GM21360 (cell line): ENCODE results near the gene SLF2.
"Not testable (repeated sequence)": the region's sequence is repeated elsewhere in the genome, so short reads cannot be mapped to it uniquely, and the experiment has no call there.

Experiments
- ATAC-seq: cut with Tn5 transposase; IDR thresholded peaks from one replicate; pipeline ENCODE4 v1.9.1; 2021; ENCODE audit warnings: mild to moderate bottlenecking, moderate library complexity; ENCODE audit not compliant: unreplicated experiment

The SLF2 gene

DNA sequence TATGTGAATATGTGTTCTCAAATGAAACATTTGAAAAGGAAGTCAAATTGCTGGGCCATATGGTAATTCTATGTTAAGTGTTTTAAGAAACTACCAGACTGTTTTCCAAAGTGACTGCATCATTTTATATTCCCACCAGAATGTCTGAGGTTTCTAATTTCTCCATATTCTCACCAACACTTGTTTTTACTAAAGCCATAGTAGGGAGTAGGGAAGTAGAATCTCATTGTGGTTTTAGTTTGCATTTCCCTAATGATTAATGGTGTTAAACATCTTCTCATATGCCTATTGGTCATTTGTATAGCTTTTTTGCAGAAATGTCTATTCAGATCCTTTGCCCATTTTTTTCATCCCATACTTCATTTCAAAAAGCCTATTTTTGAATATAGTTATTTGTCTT lies 47.5 kb downstream of the SLF2 start:
- no peak for ATAC-seq

DNA sequence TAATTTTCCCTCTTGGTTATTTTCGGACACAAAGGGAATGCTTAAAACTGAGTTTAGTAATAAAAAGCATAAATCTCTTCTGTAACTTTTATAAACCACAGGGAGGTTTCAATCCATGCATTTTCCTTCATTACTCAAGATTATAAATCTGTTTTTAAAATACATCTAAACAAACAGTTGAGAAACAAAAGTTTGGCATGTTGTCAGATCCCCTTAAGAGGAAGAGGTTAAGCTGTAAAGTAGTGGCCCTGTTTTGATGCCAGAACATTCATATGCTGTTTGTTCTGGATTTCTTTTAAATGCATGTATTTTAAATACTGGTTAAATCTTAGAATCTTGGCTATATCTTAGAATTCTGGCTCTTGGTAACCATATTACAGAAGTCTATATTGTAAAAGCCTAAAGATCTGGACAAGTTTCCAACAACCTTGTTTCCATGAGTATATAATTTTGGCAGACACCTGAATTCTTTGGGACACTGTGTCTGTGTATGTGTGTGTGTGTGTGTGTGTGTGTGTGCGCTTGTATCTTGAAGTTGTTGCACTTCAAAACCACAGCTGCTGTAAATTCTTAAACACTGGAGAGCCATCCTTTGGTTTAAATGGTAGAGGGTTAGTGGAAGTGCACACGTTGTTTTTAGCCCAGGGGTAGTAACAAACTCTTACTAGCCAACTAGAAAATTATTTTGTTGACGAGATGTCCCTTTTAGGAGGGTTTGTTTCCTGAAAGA lies 49.8 kb downstream of the SLF2 start:
- no peak for ATAC-seq

DNA sequence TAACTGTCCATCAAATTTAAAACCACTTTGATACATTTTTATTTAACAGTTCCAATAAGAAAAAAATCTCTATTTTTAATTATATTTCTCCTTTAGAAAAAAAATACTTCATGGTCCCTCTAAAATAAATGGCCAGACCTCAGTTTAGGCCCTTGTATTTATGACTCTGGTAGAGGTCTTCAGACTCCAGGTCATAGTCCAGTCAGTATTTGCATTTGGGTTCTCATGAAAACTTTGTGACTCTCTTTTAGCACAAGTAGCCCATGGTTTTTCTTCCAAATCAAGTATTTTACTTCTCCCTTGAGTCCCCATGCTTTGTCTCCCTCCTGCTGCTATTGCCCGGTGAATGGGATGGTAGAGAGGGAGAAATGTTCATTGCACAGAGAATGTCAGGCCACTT lies 51.1 kb downstream of the SLF2 start:
- ATAC-seq: no peak

GRCh38 chr10:100965820-100966219 lies 53.1 kb downstream of the SLF2 start:
- no peak for ATAC-seq

GRCh38 chr10:100966887-100967286 lies 54.1 kb downstream of the SLF2 start:
- no peak for ATAC-seq

GRCh38 chr10:100967332-100967731 lies 54.6 kb downstream of the SLF2 start:
- no peak for ATAC-seq

DNA sequence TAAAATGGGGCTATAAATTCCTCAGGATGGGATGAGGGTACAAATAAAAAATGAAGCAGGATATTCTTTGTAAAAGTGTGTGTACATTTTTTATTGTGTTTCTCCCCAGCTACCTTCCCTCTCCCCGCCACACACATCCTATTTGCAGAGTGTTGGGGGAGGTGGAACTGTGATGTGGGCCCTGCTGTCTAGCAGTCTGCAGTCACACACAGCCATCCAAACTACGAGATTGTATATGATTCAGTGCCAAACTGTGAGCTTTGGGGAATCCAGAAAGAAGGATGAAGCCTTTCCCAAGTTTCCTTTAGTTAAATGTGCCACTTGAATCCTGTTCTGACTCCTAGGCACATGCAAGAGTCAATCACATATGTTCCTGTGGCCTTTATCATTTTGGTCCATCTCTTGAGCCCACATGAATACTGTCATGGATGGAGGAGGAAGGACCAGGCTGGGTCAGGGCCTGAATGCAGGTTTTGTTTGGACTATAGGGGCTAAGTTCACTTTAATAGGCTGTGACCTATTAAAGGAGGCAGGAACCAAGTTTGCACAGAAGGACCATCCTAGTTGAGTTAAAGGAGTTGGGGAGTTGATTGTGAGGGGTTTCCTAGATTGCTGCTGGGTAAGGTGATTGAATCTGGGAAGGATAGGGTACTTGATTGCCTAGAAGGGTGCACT lies 55.4 kb downstream of the SLF2 start:
- ATAC-seq: no peak

- ATAC-seq: no peak
Observed at GRCh38 chr10:100968863-100969186, 56.1 kb downstream of the SLF2 start.

DNA sequence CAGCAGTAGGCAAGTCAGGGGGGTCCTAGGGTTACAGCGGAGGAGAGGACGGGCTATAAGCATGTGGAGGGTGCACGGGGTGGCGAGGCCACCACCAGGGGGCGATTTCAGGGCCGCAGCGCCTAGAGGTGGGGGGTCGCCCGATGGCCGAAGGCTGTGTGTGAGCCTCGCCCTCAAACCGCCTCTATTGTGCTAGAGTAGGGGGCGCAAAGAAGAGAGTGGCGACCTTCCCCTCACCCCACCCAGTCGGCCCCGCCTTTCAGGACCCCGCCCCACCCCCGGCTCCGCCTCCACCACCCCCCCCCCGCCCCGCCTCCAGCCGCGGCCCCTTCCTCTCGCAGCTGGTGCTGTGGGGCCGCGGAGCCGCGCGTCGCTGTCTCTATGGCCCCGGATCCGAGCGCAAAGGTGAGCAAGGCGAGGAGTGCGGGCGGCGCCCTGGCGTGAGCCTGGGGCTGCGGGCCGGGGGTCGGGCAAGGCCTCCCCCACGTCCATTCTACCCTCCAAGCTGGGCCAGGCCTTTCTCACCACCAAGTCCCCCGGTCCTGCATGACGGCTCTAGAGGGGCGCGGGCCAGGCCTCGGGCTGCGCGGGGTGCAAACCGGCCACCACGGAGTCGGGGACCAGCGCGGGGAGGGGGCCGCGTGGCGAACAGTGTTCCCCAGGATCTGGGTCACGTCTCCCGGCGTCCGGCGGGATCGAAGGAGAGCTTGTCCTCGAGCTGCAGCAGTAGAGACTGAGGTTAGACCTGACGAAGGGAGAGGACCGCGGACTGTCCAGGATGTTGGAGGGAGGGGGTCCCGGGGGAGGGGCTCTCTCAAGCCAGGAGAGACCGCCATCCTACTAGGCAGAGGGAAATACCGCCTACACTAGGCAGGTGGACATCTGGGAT lies 56.7 kb downstream of the SLF2 start, which contains the start of gene SEMA4G:
Gene SEMA4G (plus strand): TSS at position 318 of the 889 bp plus-strand sequence. CDS start 3,409 bp downstream, outside the sequence.
- ATAC-seq: no peak

DNA sequence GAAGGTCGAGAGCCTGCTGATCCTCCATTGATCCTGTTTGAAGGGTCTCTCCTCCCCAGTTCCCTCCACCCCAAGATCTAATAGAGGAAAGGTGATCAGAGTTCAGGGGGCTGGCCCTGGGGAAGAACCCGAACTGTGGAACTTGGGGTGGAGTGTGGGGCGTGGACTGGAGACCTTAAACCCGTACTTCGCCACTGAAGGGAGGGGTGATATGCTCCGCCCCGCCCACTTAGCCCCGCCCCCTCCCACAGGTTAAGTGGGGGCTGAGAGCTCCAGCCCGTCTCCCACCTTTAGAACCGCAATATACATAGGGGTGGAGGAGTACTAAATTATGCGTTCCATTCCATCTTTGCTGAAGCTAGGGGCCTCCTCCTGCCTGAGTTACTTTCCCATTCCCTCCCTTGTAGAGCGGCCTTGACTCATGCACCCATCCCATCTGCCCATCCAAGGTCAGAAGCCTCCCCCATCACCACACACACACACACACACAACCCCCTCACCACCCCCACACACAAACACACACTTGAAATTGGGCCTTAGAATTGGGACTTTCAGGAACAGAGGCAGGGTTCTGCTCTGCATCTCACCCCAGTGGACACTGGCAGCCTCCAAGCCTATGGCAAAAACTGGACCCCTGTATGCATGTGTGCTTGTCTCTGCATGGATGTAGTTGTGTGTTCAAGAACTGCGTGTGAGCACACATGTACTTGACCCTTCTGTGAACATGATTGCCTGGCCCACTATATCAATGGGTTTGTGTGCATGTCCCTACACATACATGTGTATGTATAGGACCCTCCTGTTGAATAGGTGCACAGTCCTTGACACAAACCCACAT lies 57.5 kb downstream of the SLF2 start:
- no peak for ATAC-seq

DNA sequence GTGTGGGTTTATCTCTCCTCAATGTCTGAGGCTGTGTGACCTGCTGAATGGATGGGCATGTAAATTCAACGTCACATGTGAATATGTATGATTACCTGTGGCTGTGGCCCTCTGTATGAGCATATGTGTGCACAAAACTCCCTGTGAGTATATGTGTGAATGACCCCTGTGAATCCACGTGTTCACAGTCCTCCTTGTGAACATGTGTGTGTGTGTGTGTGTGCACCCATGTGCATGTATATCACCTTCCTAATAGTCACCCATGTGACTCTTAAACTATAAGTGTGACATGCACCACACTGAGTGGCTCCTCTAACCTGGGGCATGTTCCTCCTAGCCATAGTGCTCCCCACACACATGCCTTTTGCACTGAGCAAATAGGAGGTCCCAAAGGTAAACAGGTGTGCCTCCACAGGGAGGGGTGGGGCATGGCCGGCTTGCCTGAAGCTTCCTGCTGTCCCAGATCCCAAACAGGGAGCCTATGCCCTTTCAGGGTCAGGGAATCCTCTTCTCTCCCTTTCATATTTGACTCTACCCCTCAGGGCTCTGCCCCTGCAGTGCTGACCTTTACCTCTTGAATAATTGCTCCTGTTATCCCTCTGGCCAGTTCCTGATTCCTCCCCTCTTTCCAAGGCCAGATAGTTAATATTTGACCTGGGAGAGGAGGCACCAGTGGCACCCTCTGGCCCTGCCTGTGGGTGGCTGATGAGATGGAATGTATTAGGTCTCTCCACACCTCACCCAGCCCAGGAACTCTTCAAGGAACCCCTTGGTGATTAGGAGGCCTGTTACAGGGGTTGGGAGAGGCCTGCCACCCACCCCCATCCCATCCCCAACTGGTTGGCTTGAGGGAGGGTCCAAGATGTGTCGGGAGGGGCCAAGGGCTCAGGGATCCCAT lies 58.4 kb downstream of the SLF2 start:
- no peak for ATAC-seq

GRCh38 chr10:100972115-100972903 lies 59.5 kb downstream of the SLF2 start:
- no peak for ATAC-seq

GRCh38 chr10:100972904-100973535 lies 60.3 kb downstream of the SLF2 start:
- no peak for ATAC-seq

GRCh38 chr10:100975397-100975796 lies 62.6 kb downstream of the SLF2 start:
- ATAC-seq: not testable (repeated sequence)

DNA sequence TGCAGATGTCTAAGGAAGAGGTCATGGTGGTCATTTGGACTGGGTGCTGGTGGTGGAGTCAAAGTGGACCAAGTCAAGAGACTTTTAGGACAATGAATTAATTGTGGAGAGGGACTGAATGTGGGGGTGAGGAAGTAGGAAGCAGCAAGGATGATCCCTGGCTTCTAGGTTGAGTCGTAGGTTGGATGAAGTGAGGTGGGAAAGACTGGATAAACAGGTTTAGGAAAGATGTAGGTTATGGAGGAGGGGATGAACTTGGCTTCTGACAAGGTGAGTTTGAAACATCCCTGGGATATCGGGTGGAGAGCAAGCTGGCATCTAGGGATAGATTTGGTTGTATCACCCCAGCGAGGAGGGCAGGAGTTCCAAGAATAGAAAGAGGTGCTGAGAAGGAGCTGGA lies 64.1 kb downstream of the SLF2 start:
- ATAC-seq: no peak

- ATAC-seq: no peak
Observed at GRCh38 chr10:100977436-100977835, 64.7 kb downstream of the SLF2 start.

GRCh38 chr10:100978121-100978900 lies 65.5 kb downstream of the SLF2 start:
- ATAC-seq: no peak

GRCh38 chr10:100978901-100979195 lies 66.1 kb downstream of the SLF2 start:
- ATAC-seq: no peak
